ENCODE data around the gene WRNIP1.

Gene WRNIP1

GRCh38 chr6:2755456-2755855, 9.7 kb upstream of the WRNIP1 start:
- no peaks in the 10 kb centered on the region for H3K79me2 ChIP-seq (ENCODE audit: insufficient read depth, low read length)
- H3K4me3 ChIP-seq (ENCODE audit: insufficient read depth, low read length, poor library complexity, severe bottlenecking): no peak overlapping the region
- no peak overlapping the region for H3K4me2 ChIP-seq (ENCODE audit: low read depth, low read length, poor library complexity, severe bottlenecking)
- TF ChIP-seq EZH2phosphoT487 (conservative IDR thresholded peaks at IDR 0.05; ENCODE audit: low read length): no peak
- TF ChIP-seq CTCF (IDR thresholded peaks at IDR 0.05; ENCODE audit: insufficient read depth, low read length, poor library complexity, severe bottlenecking): no peak
- no peaks in the 10 kb centered on the region for H4K20me1 ChIP-seq (ENCODE audit: low read depth, low read length)
- no peaks in the 10 kb centered on the region for H3K9me2 ChIP-seq (replicated peaks; ENCODE audit: insufficient read depth, low read length)
- H2AFZ ChIP-seq (ENCODE audit: low read depth, low read length, severe bottlenecking): no peak overlapping the region
- no peak overlapping the region for H3K9ac ChIP-seq (ENCODE audit: low read length)
- no peaks in the 10 kb centered on the region for H3F3A ChIP-seq (ENCODE audit: insufficient read depth)
- H3K36me3 ChIP-seq (ENCODE audit: low read length): no peaks in the 10 kb centered on the region
- H3K27ac ChIP-seq (ENCODE audit: low read depth, low read length): no peak overlapping the region
- H3K9me3 ChIP-seq (ENCODE audit: insufficient read depth, low read length): no peaks in the 10 kb centered on the region
- H3K27me3 ChIP-seq (ENCODE audit: low read length): no peaks in the 10 kb centered on the region

- Histone ChIP-seq H2AFZ (ENCODE audit: low read depth, low read length, severe bottlenecking) (no peak overlapping the region), H4K20me1 (ENCODE audit: low read depth, low read length) (no peaks in the 10 kb centered on the region), H3K9me2 (replicated peaks; ENCODE audit: insufficient read depth, low read length) (no peaks in the 10 kb centered on the region), H3K9ac (ENCODE audit: low read length) (no peak overlapping the region), H3K36me3 (ENCODE audit: low read length) (no peaks in the 10 kb centered on the region), H3K9me3 (ENCODE audit: insufficient read depth, low read length) (no peaks in the 10 kb centered on the region), H3F3A (ENCODE audit: insufficient read depth) (no peaks in the 10 kb centered on the region), H3K27ac (ENCODE audit: low read depth, low read length) (no peak overlapping the region), H3K27me3 (ENCODE audit: low read length) (no peaks in the 10 kb centered on the region), H3K79me2 (ENCODE audit: insufficient read depth, low read length) (no peaks in the 10 kb centered on the region), H3K4me2 (ENCODE audit: low read depth, low read length, poor library complexity, severe bottlenecking) (no peak overlapping the region), H3K4me3 (ENCODE audit: insufficient read depth, low read length, poor library complexity, severe bottlenecking) (no peak overlapping the region)
- TF ChIP-seq CTCF (IDR thresholded peaks at IDR 0.05; ENCODE audit: insufficient read depth, low read length, poor library complexity, severe bottlenecking) (no peak), EZH2phosphoT487 (conservative IDR thresholded peaks at IDR 0.05; ENCODE audit: low read length) (no peak)
These were observed 9.0 kb upstream of the WRNIP1 start for GRCh38 chr6:2756241-2756640.

- Histone ChIP-seq H3K27me3 (ENCODE audit: low read length) (no peaks in the 10 kb centered on the region), H2AFZ (ENCODE audit: low read depth, low read length, severe bottlenecking) (no peak overlapping the region), H3K79me2 (ENCODE audit: insufficient read depth, low read length) (no peaks in the 10 kb centered on the region), H3K27ac (ENCODE audit: low read depth, low read length) (no peak overlapping the region), H3K36me3 (ENCODE audit: low read length) (no peaks in the 10 kb centered on the region), H4K20me1 (ENCODE audit: low read depth, low read length) (no peaks in the 10 kb centered on the region), H3K9me3 (ENCODE audit: insufficient read depth, low read length) (no peaks in the 10 kb centered on the region), H3K9me2 (replicated peaks; ENCODE audit: insufficient read depth, low read length) (no peaks in the 10 kb centered on the region), H3K4me2 (ENCODE audit: low read depth, low read length, poor library complexity, severe bottlenecking) (no peak overlapping the region), H3F3A (ENCODE audit: insufficient read depth) (no peaks in the 10 kb centered on the region), H3K4me3 (ENCODE audit: insufficient read depth, low read length, poor library complexity, severe bottlenecking) (no peak overlapping the region), H3K9ac (ENCODE audit: low read length) (no peak overlapping the region)
- TF ChIP-seq CTCF (IDR thresholded peaks at IDR 0.05; ENCODE audit: insufficient read depth, low read length, poor library complexity, severe bottlenecking) (no peak), EZH2phosphoT487 (conservative IDR thresholded peaks at IDR 0.05; ENCODE audit: low read length) (no peak)
These were observed 8.4 kb upstream of the WRNIP1 start for GRCh38 chr6:2756687-2757224.
